HG02981 (cell line): ENCODE measurements around the gene DMXL2.
"Not testable (repeated sequence)": the region's sequence is repeated elsewhere in the genome, so short reads cannot be mapped to it uniquely, and the experiment has no call there.

Experiments
- ATAC-seq: cut with Tn5 transposase; IDR thresholded peaks from one replicate; pipeline ENCODE4 v1.9.1; 2021; ENCODE audit warnings: mild to moderate bottlenecking, moderate library complexity; ENCODE audit not compliant: unreplicated experiment

DMXL2 gene

GRCh38 chr15:51579012-51579411, 43.6 kb downstream of the DMXL2 start:
- ATAC-seq, result no peak

GRCh38 chr15:51577636-51578304, 44.8 kb downstream of the DMXL2 start:
- ATAC-seq, result no peak

GRCh38 chr15:51576911-51577500, 45.6 kb downstream of the DMXL2 start:
- no peak for ATAC-seq

- no peak for ATAC-seq
Measured at GRCh38 chr15:51576286-51576850, 46.2 kb downstream of the DMXL2 start.

GRCh38 chr15:51575775-51576174, 46.8 kb downstream of the DMXL2 start:
- no peak for ATAC-seq

- ATAC-seq, result not testable (repeated sequence)
Measured at GRCh38 chr15:51573352-51573751, 49.2 kb downstream of the DMXL2 start.

- ATAC-seq, result not testable (repeated sequence)
Measured at GRCh38 chr15:51568939-51569784, 53.4 kb downstream of the DMXL2 start.

GRCh38 chr15:51561271-51561670, 61.3 kb downstream of the DMXL2 start:
- no peak for ATAC-seq

GRCh38 chr15:51558876-51559275, 63.7 kb downstream of the DMXL2 start:
- no peak for ATAC-seq

GRCh38 chr15:51558411-51558810, 64.2 kb downstream of the DMXL2 start:
- ATAC-seq, result no peak

GRCh38 chr15:51550841-51551240, 71.7 kb downstream of the DMXL2 start:
- ATAC-seq, result no peak

- ATAC-seq, result no peak
Measured at GRCh38 chr15:51547656-51548055, 74.9 kb downstream of the DMXL2 start.

- no peak for ATAC-seq
Measured at GRCh38 chr15:51536965-51537574, 85.5 kb downstream of the DMXL2 start.

- ATAC-seq, result no peak
Measured at GRCh38 chr15:51533672-51534398, 88.7 kb downstream of the DMXL2 start.

- no peak for ATAC-seq
Measured at GRCh38 chr15:51526955-51527354, 95.6 kb downstream of the DMXL2 start.

- ATAC-seq, result no peak
Measured at GRCh38 chr15:51524376-51524775, 98.2 kb downstream of the DMXL2 start.

- no peak for ATAC-seq
Measured at GRCh38 chr15:51516291-51516690, 106.3 kb downstream of the DMXL2 start.

- no peak for ATAC-seq
Measured at GRCh38 chr15:51505251-51505650, 117.3 kb downstream of the DMXL2 start.

- ATAC-seq, result no peak
Measured at GRCh38 chr15:51503003-51503402, 119.6 kb downstream of the DMXL2 start.

GRCh38 chr15:51499379-51499976, 123.1 kb downstream of the DMXL2 start:
- no peak for ATAC-seq
